ENCODE measurements around the gene DLGAP4. TPM values are rescaled to one million over a fixed set of nuclear protein-coding genes. Genes with fewer than 3 reads are reported as not detected.

DLGAP4 gene
- total and polyA plus RNA-seq, 9 of the 15 experiments (the other 6 are each of a cell fraction or from before 2014, with no cell fraction given), result 0.31 to 34.1 (median 4.5) TPM

- no peak for TF ChIP-seq ZNF133 (CRISPR knock-in tag; IDR thresholded peaks at IDR 0.05)
- peak; percentile 5; the same call in 1 of the 2 replicates for TF ChIP-seq ZNF41 (CRISPR knock-in tag; conservative IDR thresholded peaks at IDR 0.05)
- TF ChIP-seq ZBTB43 (CRISPR knock-in tag; IDR thresholded peaks at IDR 0.05), result no peak
- no peak for TF ChIP-seq MTA2 (IDR thresholded peaks at IDR 0.05; ENCODE audit: low read depth)
- TF ChIP-seq TEAD4 (IDR thresholded peaks at IDR 0.05; ENCODE audit: low read length), result no peak
- TF ChIP-seq TEAD4 (CRISPR knock-in tag; IDR thresholded peaks at IDR 0.05; ENCODE audit: borderline replicate concordance), result peak; percentile 73; the same call in 1 of the 2 replicates
- TF ChIP-seq NBN (IDR thresholded peaks at IDR 0.05; ENCODE audit: low read depth), result peak; percentile 56
- TF ChIP-seq NONO (IDR thresholded peaks at IDR 0.05; ENCODE audit: low read depth in 2 of 2, low read length in 1 of 2), result peak; percentile 46 to 78; a peak in 3 of 4 replicates
- peak in 1 of 2 experiments; percentile 67; a peak in 2 of 4 replicates for TF ChIP-seq TRIM24 (IDR thresholded peaks at IDR 0.05)
- no peak for TF ChIP-seq RAD21 (CRISPR knock-in tag; conservative IDR thresholded peaks at IDR 0.05 in 1 of 2, IDR thresholded peaks at IDR 0.05 in 1 of 2)
- TF ChIP-seq ZC3H11A (IDR thresholded peaks at IDR 0.05; ENCODE audit: low read depth, low read length), result no peak
- peak; percentile 70; the same call in 1 of the 2 replicates for TF ChIP-seq THAP12 (CRISPR knock-in tag; IDR thresholded peaks at IDR 0.05)
- 0 out of 2 replicates have a peak, but pooled peaks have one; percentile 19 for TF ChIP-seq ZNF12 (CRISPR knock-in tag; IDR thresholded peaks at IDR 0.05)
- TF ChIP-seq NRF1 (conservative IDR thresholded peaks at IDR 0.05 in 1 of 2, IDR thresholded peaks at IDR 0.05 in 1 of 2), result peak; percentile 95 to 96
- TF ChIP-seq IRF9 (tag; IDR thresholded peaks at IDR 0.05), result peak; percentile 65; the same call in 1 of the 2 replicates
- no peak for TF ChIP-seq EWSR1 (IDR thresholded peaks at IDR 0.05; ENCODE audit: borderline replicate concordance, low read depth, partially characterized antibody)
- TF ChIP-seq ZFP36 (IDR thresholded peaks at IDR 0.05; ENCODE audit: low read depth, low read length, partially characterized antibody), result no peak
- no peak for TF ChIP-seq FOXA1 (IDR thresholded peaks at IDR 0.05; ENCODE audit: borderline replicate concordance)
- no peak for TF ChIP-seq ZNF445 (CRISPR knock-in tag; IDR thresholded peaks at IDR 0.05; ENCODE audit: low read depth)
- no peak for TF ChIP-seq TRIM25 (IDR thresholded peaks at IDR 0.05; ENCODE audit: borderline replicate concordance)
- peak; percentile 61 for TF ChIP-seq ZNF311 (CRISPR knock-in tag; IDR thresholded peaks at IDR 0.05)
Measured at GRCh38 chr20:36460648-36461599, 154.8 kb downstream of the DLGAP4 start (continued).

Measured in K562 (cell line).